ENCODE measurements around the gene ANKRD22. TPM values are rescaled to one million over a fixed set of nuclear protein-coding genes. Genes with fewer than 3 reads are reported as not detected.

ANKRD22 gene
- total and polyA plus RNA-seq, 12 donors, result 0.29 to 2.0 (median 0.40) TPM; not detected in 4

DNA sequence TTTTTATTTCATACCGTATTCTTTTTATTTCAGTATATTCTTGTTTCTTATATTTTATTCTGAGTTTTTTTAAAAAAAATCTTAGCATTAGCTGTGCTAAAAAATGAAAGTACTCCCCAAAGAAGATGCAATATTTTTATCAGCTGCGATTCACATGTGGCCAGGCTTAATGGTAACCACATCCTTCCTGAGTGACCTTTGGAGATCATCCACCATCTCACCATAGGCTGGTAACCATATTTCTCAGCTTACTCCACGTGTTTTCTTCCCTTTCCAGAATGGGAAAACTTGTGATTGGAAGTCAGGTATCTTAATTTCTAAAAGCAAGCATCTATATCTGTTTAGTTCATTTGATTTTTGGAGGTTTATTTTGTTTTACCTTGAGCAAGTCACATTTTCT is 67.9 kb downstream of the ANKRD22 start:
- Histone ChIP-seq H3K4me1 (replicated peaks in 1 of 2) (no peaks in the 10 kb centered on the region), H3K9me3 (replicated peaks in 1 of 3) (no peaks in the 10 kb centered on the region), H3K4me3 (no peak overlapping the region), H3K36me3 (replicated peaks in 1 of 2) (no peaks in the 10 kb centered on the region), H3K27ac (no peak overlapping the region), H3K27me3 (no peaks in the 10 kb centered on the region)
- TF ChIP-seq, protein P1, sequence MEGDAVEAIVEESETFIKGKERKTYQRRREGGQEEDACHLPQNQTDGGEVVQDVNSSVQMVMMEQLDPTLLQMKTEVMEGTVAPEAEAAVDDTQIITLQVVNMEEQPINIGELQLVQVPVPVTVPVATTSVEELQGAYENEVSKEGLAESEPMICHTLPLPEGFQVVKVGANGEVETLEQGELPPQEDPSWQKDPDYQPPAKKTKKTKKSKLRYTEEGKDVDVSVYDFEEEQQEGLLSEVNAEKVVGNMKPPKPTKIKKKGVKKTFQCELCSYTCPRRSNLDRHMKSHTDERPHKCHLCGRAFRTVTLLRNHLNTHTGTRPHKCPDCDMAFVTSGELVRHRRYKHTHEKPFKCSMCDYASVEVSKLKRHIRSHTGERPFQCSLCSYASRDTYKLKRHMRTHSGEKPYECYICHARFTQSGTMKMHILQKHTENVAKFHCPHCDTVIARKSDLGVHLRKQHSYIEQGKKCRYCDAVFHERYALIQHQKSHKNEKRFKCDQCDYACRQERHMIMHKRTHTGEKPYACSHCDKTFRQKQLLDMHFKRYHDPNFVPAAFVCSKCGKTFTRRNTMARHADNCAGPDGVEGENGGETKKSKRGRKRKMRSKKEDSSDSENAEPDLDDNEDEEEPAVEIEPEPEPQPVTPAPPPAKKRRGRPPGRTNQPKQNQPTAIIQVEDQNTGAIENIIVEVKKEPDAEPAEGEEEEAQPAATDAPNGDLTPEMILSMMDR (IDR thresholded peaks at IDR 0.05), result no peak
- TF ChIP-seq POLR2A (IDR thresholded peaks at IDR 0.05), result no peak
- no peak for DNase-seq
- intact Hi-C loops (cut with DNase I), result no loop called here
- 73 to 79% (median 74%) methylated on average over 3 of the region's 3 CpGs for WGBS, 4 donors

DNA sequence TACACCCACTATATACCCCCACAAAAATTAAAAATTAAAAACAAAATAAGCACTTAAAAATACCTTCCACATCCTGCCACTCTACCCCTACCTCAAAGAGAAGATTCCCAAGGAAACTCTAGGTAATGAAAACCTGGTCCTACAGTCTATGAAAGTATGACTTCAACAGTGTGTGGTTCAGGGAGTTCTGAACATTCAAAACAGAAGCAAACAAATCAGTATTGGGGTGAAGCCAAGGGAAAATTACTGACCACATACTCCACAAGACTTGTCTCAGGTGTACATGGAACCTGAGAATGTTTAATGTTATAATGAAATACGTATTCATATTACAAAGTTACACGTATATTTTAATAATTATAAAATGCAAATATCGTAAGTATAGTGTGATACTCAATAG is 69.4 kb downstream of the ANKRD22 start:
- 62 to 99% (median 85%) methylated on average over 3 of the region's 3 CpGs for WGBS, 4 donors
- Histone ChIP-seq H3K36me3 (replicated peaks in 1 of 2) (no peaks in the 10 kb centered on the region), H3K4me1 (replicated peaks in 1 of 2) (no peaks in the 10 kb centered on the region), H3K27ac (no peak overlapping the region), H3K4me3 (no peak overlapping the region), H3K9me3 (replicated peaks in 1 of 3) (no peaks in the 10 kb centered on the region), H3K27me3 (no peaks in the 10 kb centered on the region)
- no peak for DNase-seq
- TF ChIP-seq POLR2A (IDR thresholded peaks at IDR 0.05), result no peak
- TF ChIP-seq, protein P1 (IDR thresholded peaks at IDR 0.05), result no peak
- intact Hi-C loops (cut with DNase I), result no loop called here

DNA sequence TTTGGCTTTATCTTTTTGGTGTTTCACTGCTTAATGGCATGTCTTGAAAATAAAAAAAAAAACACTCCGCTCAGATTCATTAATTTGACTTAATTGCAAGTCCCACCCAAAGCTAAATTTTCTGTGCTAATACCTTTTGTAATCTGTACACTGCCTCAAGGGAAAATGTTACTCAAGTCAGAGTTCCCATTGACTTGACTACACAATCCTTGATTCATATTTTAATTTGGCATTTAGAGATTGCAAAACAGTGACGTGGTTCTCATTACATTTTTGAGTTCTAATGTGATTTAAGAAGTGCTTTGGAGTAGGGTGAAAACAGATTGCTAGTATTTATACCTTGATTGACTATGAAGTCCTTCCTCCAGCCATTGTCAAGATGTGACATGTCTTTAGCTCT is 70.4 kb downstream of the ANKRD22 start:
- H3K36me3 ChIP-seq (replicated peaks in 1 of 2), result no peaks in the 10 kb centered on the region
- H3K4me3 ChIP-seq, result no peak overlapping the region
- 57 to 71% (median 68%) methylated on average over 2 of the region's 2 CpGs for WGBS, 4 donors
- no peak for TF ChIP-seq POLR2A (IDR thresholded peaks at IDR 0.05)
- TF ChIP-seq, protein P1 (IDR thresholded peaks at IDR 0.05), result no peak
- H3K27ac ChIP-seq, result no peak overlapping the region
- intact Hi-C loops (cut with DNase I), result no loop called here
- no peaks in the 10 kb centered on the region for H3K9me3 ChIP-seq (replicated peaks in 1 of 3)
- H3K27me3 ChIP-seq, result no peaks in the 10 kb centered on the region
- no peaks in the 10 kb centered on the region for H3K4me1 ChIP-seq (replicated peaks in 1 of 2)
- no peak for DNase-seq

Other genes with a start within 250 kb of the ANKRD22 start
- 1 to 10 TPM in 1 of 9 donors, under 1 TPM in 1, not detected in 7; 0.17 to 1.1 TPM for gene LIPF, start 187.4 kb downstream of the ANKRD22 start, total RNA-seq
- gene LIPF, start 187.4 kb downstream of the ANKRD22 start, polyA plus RNA-seq, result 1 to 10 TPM in 2 of 3 donors, not detected in 1; 1.0 to 1.5 TPM
- not detected for gene LIPK, start 145.6 kb downstream of the ANKRD22 start, total RNA-seq
- not detected for gene LIPK, start 145.6 kb downstream of the ANKRD22 start, polyA plus RNA-seq
- under 1 TPM in 3 of 9 donors, not detected in 6; 0.11 to 0.46 (median 0.41) TPM for gene LIPN, start 91.8 kb downstream of the ANKRD22 start, total RNA-seq
- not detected for gene LIPN, start 91.8 kb downstream of the ANKRD22 start, polyA plus RNA-seq
- gene LIPM, start 49.1 kb downstream of the ANKRD22 start, total RNA-seq, result not detected
- not detected for gene LIPM, start 49.1 kb downstream of the ANKRD22 start, polyA plus RNA-seq
- 100 to 1,000 TPM in 1 of 9 donors, 10 to 100 TPM in 8; 11.0 to 108 (median 55.2) TPM for gene STAMBPL1, start 28.4 kb upstream of the ANKRD22 start, total RNA-seq
- gene STAMBPL1, start 28.4 kb upstream of the ANKRD22 start, polyA plus RNA-seq, result 10 to 100 TPM; 22.0 to 49.2 (median 27.0) TPM
- 100 to 1,000 TPM in 6 of 9 donors, 10 to 100 TPM in 3; 48.5 to 529 (median 343) TPM for gene ACTA2, start 100.9 kb upstream of the ANKRD22 start, total RNA-seq
- 100 to 1,000 TPM; 135 to 357 (median 298) TPM for gene ACTA2, start 100.9 kb upstream of the ANKRD22 start, polyA plus RNA-seq
- 100 to 1,000 TPM in 1 of 9 donors, 10 to 100 TPM in 7, 1 to 10 TPM in 1; 9.8 to 236 (median 56.9) TPM for gene FAS, start 139.0 kb upstream of the ANKRD22 start, total RNA-seq
- gene FAS, start 139.0 kb upstream of the ANKRD22 start, polyA plus RNA-seq, result 10 to 100 TPM; 14.4 to 58.9 (median 18.6) TPM

Measured in adrenal gland (tissue), 12 donors.